Ovary (tissue), 3 donors: ENCODE data around the gene PGM5.
"Not testable (repeated sequence)": the region's sequence is repeated elsewhere in the genome, so short reads cannot be mapped to it uniquely, and the experiment has no call there.

Experiments used
- EP300 ChIP-seq: sonication (generic); formaldehyde crosslinking; IDR thresholded peaks from one replicate; pipeline ENCODE4 v1.6.1; 2017; ENCODE audit warnings: antibody characterized with exemption
- POLR2A ChIP-seq: fragments of 450-650 bp; IDR thresholded peaks from one replicate; pipeline ENCODE4 v1.6.1; 2017; ENCODE audit warnings: antibody characterized with exemption, mild to moderate bottlenecking, moderate library complexity
- TF ChIP-seq, protein P1 (sequence below), 3 donors: fragments of 450-650 bp in 2 of 3; fragments of 200-600 bp in 1 of 3; IDR thresholded peaks; one replicate each; pipeline versions ENCODE4 v1.5.1 to v1.8.0; 2016 to 2022; ENCODE audit warnings: antibody characterized with exemption in 3 of 3, mild to moderate bottlenecking in 1 of 3
- donor health status: DM: no; HTN: no; CAD: no.

DNA sequence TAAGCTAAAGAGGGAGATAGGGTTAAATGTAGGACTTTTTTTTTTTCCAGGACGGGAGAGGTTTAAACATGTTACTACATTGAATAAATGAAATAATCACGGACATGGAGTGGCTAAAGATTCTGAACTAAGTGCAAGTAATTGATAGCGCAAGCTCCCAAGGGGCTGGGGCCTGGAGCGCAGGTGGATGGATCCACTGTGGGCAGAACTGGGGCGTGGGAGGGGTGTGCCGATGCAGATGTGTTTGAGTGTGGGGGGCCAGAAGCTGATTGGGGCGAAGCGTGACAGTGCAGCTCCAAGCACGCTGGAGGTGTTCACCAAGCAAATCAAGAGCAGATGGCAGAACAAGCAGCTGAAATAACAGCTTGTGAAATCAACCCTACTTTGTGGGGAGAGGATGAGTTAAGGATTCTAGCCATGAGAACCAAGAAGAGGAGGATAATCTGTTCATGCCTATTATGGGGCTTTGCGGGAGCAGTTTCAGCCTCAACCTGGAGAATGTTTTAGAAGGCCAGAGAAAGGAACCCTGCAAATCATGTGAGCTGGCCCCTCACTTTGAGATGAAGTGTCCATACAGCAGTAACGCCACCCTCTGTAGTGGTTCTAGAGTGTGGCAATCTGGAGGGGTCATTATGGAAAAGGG, 25.8 kb upstream of the PGM5 start:
- TF ChIP-seq, protein P1, sequence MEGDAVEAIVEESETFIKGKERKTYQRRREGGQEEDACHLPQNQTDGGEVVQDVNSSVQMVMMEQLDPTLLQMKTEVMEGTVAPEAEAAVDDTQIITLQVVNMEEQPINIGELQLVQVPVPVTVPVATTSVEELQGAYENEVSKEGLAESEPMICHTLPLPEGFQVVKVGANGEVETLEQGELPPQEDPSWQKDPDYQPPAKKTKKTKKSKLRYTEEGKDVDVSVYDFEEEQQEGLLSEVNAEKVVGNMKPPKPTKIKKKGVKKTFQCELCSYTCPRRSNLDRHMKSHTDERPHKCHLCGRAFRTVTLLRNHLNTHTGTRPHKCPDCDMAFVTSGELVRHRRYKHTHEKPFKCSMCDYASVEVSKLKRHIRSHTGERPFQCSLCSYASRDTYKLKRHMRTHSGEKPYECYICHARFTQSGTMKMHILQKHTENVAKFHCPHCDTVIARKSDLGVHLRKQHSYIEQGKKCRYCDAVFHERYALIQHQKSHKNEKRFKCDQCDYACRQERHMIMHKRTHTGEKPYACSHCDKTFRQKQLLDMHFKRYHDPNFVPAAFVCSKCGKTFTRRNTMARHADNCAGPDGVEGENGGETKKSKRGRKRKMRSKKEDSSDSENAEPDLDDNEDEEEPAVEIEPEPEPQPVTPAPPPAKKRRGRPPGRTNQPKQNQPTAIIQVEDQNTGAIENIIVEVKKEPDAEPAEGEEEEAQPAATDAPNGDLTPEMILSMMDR (IDR thresholded peaks at IDR 0.05) = not testable (repeated sequence)
- not testable (repeated sequence) for TF ChIP-seq POLR2A, EP300
